ENCODE data around the gene TIMM22.

The TIMM22 gene

GRCh38 chr17:1050996-1051925 is 54.3 kb downstream of the TIMM22 start:
- TF ChIP-seq ZFX (IDR thresholded peaks at IDR 0.05) = no peak
- no peak for TF ChIP-seq CTCF (conservative IDR thresholded peaks at IDR 0.05)
- H3K27ac ChIP-seq = no peak overlapping the region

All from C4-2B (cell line).